ENCODE data around the gene ADAM30. TPM values are rescaled to one million over a fixed set of nuclear protein-coding genes. Genes with fewer than 3 reads are reported as not detected.
A peak's percentile ranks its signal among the peaks of the same experiment; 100 is the strongest.

The ADAM30 gene
- total and polyA plus RNA-seq, 3 experiments from 2014 or later: not detected

- H3K27me3 ChIP-seq (ENCODE audit: insufficient read depth, low read length, poor library complexity, severe bottlenecking): no peaks in the 10 kb centered on the region
- Mint-ChIP-seq H3K4me3 (no peak overlapping the region), H3K4me1 (no peaks in the 10 kb centered on the region), H3K9me3 (no peaks in the 10 kb centered on the region), H3K27me3 (peaks cover 4 to 25% of the 10 kb centered on the region in 2 donors), H3K36me3 (no peaks in the 10 kb centered on the region), H3K27ac (no peak overlapping the region)
- H3K4me3 ChIP-seq (ENCODE audit: low read length): no peak overlapping the region
- H3K36me3 ChIP-seq (ENCODE audit: insufficient read depth, low read length): no peaks in the 10 kb centered on the region
- ChIA-PET POLR2A (no interaction called here), CTCF (interaction anchor here (1.0 kb wide), 1 partner anchor 71 kb away, joined by 3 read pairs; no protein-coding TSS in a partner anchor)
- no peaks in the 10 kb centered on the region for H3K4me1 ChIP-seq (ENCODE audit: insufficient read depth, low read length)
- H3K27ac ChIP-seq (ENCODE audit: low read depth, low read length): no peak overlapping the region
- no peak for DNase-seq
- no peaks in the 10 kb centered on the region for H3K9me3 ChIP-seq (ENCODE audit: low read length)
These were observed 16.5 kb downstream of the ADAM30 start for GRCh38 chr1:119879510-119880434.

- no peak overlapping the region for H3K27ac Mint-ChIP-seq
- no peaks in the 10 kb centered on the region for H3K4me1 Mint-ChIP-seq
- CTCF ChIA-PET: interaction anchor here (2.4 kb wide), 1 partner anchor 9 kb away, joined by 6 read pairs; no protein-coding TSS in a partner anchor
- Histone ChIP-seq H3K4me3 (ENCODE audit: low read length) (no peak overlapping the region), H3K9me3 (ENCODE audit: low read length) (no peaks in the 10 kb centered on the region), H3K27me3 (ENCODE audit: insufficient read depth, low read length, poor library complexity, severe bottlenecking) (no peaks in the 10 kb centered on the region), H3K4me1 (ENCODE audit: insufficient read depth, low read length) (no peaks in the 10 kb centered on the region), H3K27ac (ENCODE audit: low read depth, low read length) (no peak overlapping the region), H3K36me3 (ENCODE audit: insufficient read depth, low read length) (no peaks in the 10 kb centered on the region)
- no peaks in the 10 kb centered on the region for H3K9me3 Mint-ChIP-seq
- POLR2A ChIA-PET: no interaction called here
- no peaks in the 10 kb centered on the region for H3K36me3 Mint-ChIP-seq
- no peak overlapping the region for H3K4me3 Mint-ChIP-seq
- peaks cover 7 to 38% of the 10 kb centered on the region in 2 donors for H3K27me3 Mint-ChIP-seq
- DNase-seq: no peak
These were observed 18.1 kb downstream of the ADAM30 start for GRCh38 chr1:119878171-119878570.

GRCh38 chr1:119874186-119874585 is 22.1 kb downstream of the ADAM30 start:
- no peak overlapping the region for H3K27ac ChIP-seq (ENCODE audit: low read depth, low read length)
- Mint-ChIP-seq H3K36me3 (no peaks in the 10 kb centered on the region), H3K4me1 (no peaks in the 10 kb centered on the region), H3K9me3 (no peaks in the 10 kb centered on the region), H3K27me3 (peaks cover 16 to 52% of the 10 kb centered on the region in 2 donors), H3K4me3 (no peak overlapping the region), H3K27ac (no peak overlapping the region)
- no peak for DNase-seq
- H3K36me3 ChIP-seq (ENCODE audit: insufficient read depth, low read length): no peaks in the 10 kb centered on the region
- H3K4me1 ChIP-seq (ENCODE audit: insufficient read depth, low read length): no peaks in the 10 kb centered on the region
- ChIA-PET POLR2A (no interaction called here), CTCF (interaction anchor here (1.6 kb wide), 1 partner anchor 23 kb away, joined by 3 read pairs; no protein-coding TSS in a partner anchor)
- H3K4me3 ChIP-seq (ENCODE audit: low read length): no peak overlapping the region
- no peaks in the 10 kb centered on the region for H3K9me3 ChIP-seq (ENCODE audit: low read length)
- H3K27me3 ChIP-seq (ENCODE audit: insufficient read depth, low read length, poor library complexity, severe bottlenecking): no peaks in the 10 kb centered on the region

GRCh38 chr1:119873135-119874015 is 22.9 kb downstream of the ADAM30 start:
- no peaks in the 10 kb centered on the region for H3K36me3 Mint-ChIP-seq
- no peak overlapping the region for H3K27ac ChIP-seq (ENCODE audit: low read depth, low read length)
- ChIA-PET POLR2A (no interaction called here), CTCF (interaction anchor here (1.0 to 1.6 kb wide), 2 partner anchors 24 to 65 kb away, joined by 3 read pairs; no protein-coding TSS in a partner anchor)
- no peaks in the 10 kb centered on the region for H3K9me3 Mint-ChIP-seq
- H3K36me3 ChIP-seq (ENCODE audit: insufficient read depth, low read length): no peaks in the 10 kb centered on the region
- H3K4me1 Mint-ChIP-seq: no peaks in the 10 kb centered on the region
- no peak overlapping the region for H3K4me3 Mint-ChIP-seq
- H3K9me3 ChIP-seq (ENCODE audit: low read length): no peaks in the 10 kb centered on the region
- H3K4me1 ChIP-seq (ENCODE audit: insufficient read depth, low read length): no peaks in the 10 kb centered on the region
- peaks cover 16 to 46% of the 10 kb centered on the region in 2 donors for H3K27me3 Mint-ChIP-seq
- DNase-seq: no peak
- no peak overlapping the region for H3K4me3 ChIP-seq (ENCODE audit: low read length)
- H3K27ac Mint-ChIP-seq: no peak overlapping the region
- H3K27me3 ChIP-seq (ENCODE audit: insufficient read depth, low read length, poor library complexity, severe bottlenecking): no peaks in the 10 kb centered on the region

- H3K36me3 Mint-ChIP-seq: no peaks in the 10 kb centered on the region
- Histone ChIP-seq H3K27ac (ENCODE audit: low read depth, low read length) (no peak overlapping the region), H3K4me3 (ENCODE audit: low read length) (no peak overlapping the region), H3K36me3 (ENCODE audit: insufficient read depth, low read length) (no peaks in the 10 kb centered on the region), H3K27me3 (ENCODE audit: insufficient read depth, low read length, poor library complexity, severe bottlenecking) (no peaks in the 10 kb centered on the region), H3K4me1 (ENCODE audit: insufficient read depth, low read length) (no peaks in the 10 kb centered on the region), H3K9me3 (ENCODE audit: low read length) (no peaks in the 10 kb centered on the region)
- ChIA-PET CTCF (interaction anchor here (1.5 kb wide), 1 partner anchor 12 kb away, joined by 5 read pairs; no protein-coding TSS in a partner anchor), POLR2A (no interaction called here)
- DNase-seq: no peak
- H3K27me3 Mint-ChIP-seq: peaks cover 16 to 43% of the 10 kb centered on the region in 2 donors
- H3K27ac Mint-ChIP-seq: no peak overlapping the region
- no peaks in the 10 kb centered on the region for H3K9me3 Mint-ChIP-seq
- no peak overlapping the region for H3K4me3 Mint-ChIP-seq
- no peaks in the 10 kb centered on the region for H3K4me1 Mint-ChIP-seq
These were observed 24.4 kb downstream of the ADAM30 start for GRCh38 chr1:119871881-119872280.

- DNase-seq: peak; percentile 5 to 60 (median 23)
- H3K4me1 Mint-ChIP-seq: no peaks in the 10 kb centered on the region
- H3K36me3 Mint-ChIP-seq: no peaks in the 10 kb centered on the region
- ChIA-PET CTCF (interaction anchor here (1.5 kb wide), 1 partner anchor 13 kb away, joined by 5 read pairs; no protein-coding TSS in a partner anchor), POLR2A (no interaction called here)
- no peak overlapping the region for H3K27ac ChIP-seq (ENCODE audit: low read depth, low read length)
- H3K4me3 ChIP-seq (ENCODE audit: low read length): no peak overlapping the region
- H3K27ac Mint-ChIP-seq: peak overlapping the region in 1 of 8 donors; percentile 17
- H3K27me3 ChIP-seq (ENCODE audit: insufficient read depth, low read length, poor library complexity, severe bottlenecking): no peaks in the 10 kb centered on the region
- no peak overlapping the region for H3K4me3 Mint-ChIP-seq
- H3K9me3 ChIP-seq (ENCODE audit: low read length): no peaks in the 10 kb centered on the region
- H3K9me3 Mint-ChIP-seq: no peaks in the 10 kb centered on the region
- no peaks in the 10 kb centered on the region for H3K4me1 ChIP-seq (ENCODE audit: insufficient read depth, low read length)
- peaks cover 17 to 46% of the 10 kb centered on the region in 2 donors for H3K27me3 Mint-ChIP-seq
- no peaks in the 10 kb centered on the region for H3K36me3 ChIP-seq (ENCODE audit: insufficient read depth, low read length)
These were observed 25.3 kb downstream of the ADAM30 start for GRCh38 chr1:119870917-119871596.

GRCh38 chr1:119869995-119870394 is 26.3 kb downstream of the ADAM30 start:
- no peaks in the 10 kb centered on the region for H3K36me3 Mint-ChIP-seq
- H3K27me3 ChIP-seq (ENCODE audit: insufficient read depth, low read length, poor library complexity, severe bottlenecking): no peaks in the 10 kb centered on the region
- H3K4me3 Mint-ChIP-seq: no peak overlapping the region
- POLR2A ChIA-PET: no interaction called here
- H3K27me3 Mint-ChIP-seq: peaks cover 20 to 52% of the 10 kb centered on the region in 2 donors
- H3K9me3 ChIP-seq (ENCODE audit: low read length): no peaks in the 10 kb centered on the region
- no peaks in the 10 kb centered on the region for H3K4me1 Mint-ChIP-seq
- H3K36me3 ChIP-seq (ENCODE audit: insufficient read depth, low read length): no peaks in the 10 kb centered on the region
- H3K27ac Mint-ChIP-seq: no peak overlapping the region
- CTCF ChIA-PET: no interaction called here
- H3K4me1 ChIP-seq (ENCODE audit: insufficient read depth, low read length): no peaks in the 10 kb centered on the region
- no peak for DNase-seq
- no peak overlapping the region for H3K4me3 ChIP-seq (ENCODE audit: low read length)
- H3K9me3 Mint-ChIP-seq: no peaks in the 10 kb centered on the region
- H3K27ac ChIP-seq (ENCODE audit: low read depth, low read length): no peak overlapping the region

Measured in CD8-positive, alpha-beta memory T cell (primary cell).